H9 (cell line): Measurements from ENCODE around the gene CCDC187. TPM values are rescaled to one million over a fixed set of nuclear protein-coding genes. Genes with fewer than 3 reads are reported as not detected.

Source experiments
- DNase-seq: peaks from one replicate; pipeline ENCODE4 v3.0.0-alpha.2; 2017
- H2AFZ ChIP-seq: one replicate; pipeline ENCODE4 v1.6.1; 2013; ENCODE audit warnings: mild to moderate bottlenecking, low read length, control low read depth, moderate library complexity
- H2AK5ac ChIP-seq: 2 replicates; pipeline ENCODE4 v1.6.1; 2013; ENCODE audit warnings: low read length, control low read depth, mixed read lengths; ENCODE audit not compliant: insufficient read length
- H2BK120ac ChIP-seq: one replicate; pipeline ENCODE4 v1.6.1; 2013; ENCODE audit warnings: low read depth, mild to moderate bottlenecking, low read length, control low read depth, inconsistent platforms; ENCODE audit not compliant: poor library complexity, severe bottlenecking
- H2BK12ac ChIP-seq: 2 replicates; pipeline ENCODE4 v1.6.1; 2013; ENCODE audit warnings: low read length, control low read depth, mixed read lengths, low read depth; ENCODE audit not compliant: insufficient read length
- H2BK15ac ChIP-seq: 2 replicates; pipeline ENCODE4 v1.6.1; 2013; ENCODE audit warnings: low read depth, low read length, control low read depth
- H2BK20ac ChIP-seq: one replicate; pipeline ENCODE4 v1.6.1; 2013; ENCODE audit warnings: low read depth, mild to moderate bottlenecking, low read length, control low read depth, inconsistent platforms; ENCODE audit not compliant: poor library complexity, severe bottlenecking
- H2BK5ac ChIP-seq: 2 replicates; pipeline ENCODE4 v1.6.1; 2013; ENCODE audit warnings: low read length, control low read depth, mixed read lengths; ENCODE audit not compliant: insufficient read length
- H3K14ac ChIP-seq: 2 replicates; pipeline ENCODE4 v1.6.1; 2013; ENCODE audit warnings: low read length, control low read depth; ENCODE audit not compliant: insufficient read depth
- H3K18ac ChIP-seq: 2 replicates; pipeline ENCODE4 v1.6.1; 2013; ENCODE audit warnings: low read depth, mild to moderate bottlenecking, mixed read lengths, low read length, control low read depth; ENCODE audit not compliant: insufficient read length
- H3K23ac ChIP-seq: 2 replicates; pipeline ENCODE4 v1.6.1; 2013; ENCODE audit warnings: low read length, control low read depth, mixed read lengths, low read depth; ENCODE audit not compliant: insufficient read length
- H3K23me2 ChIP-seq: 2 replicates; pipeline ENCODE4 v1.6.1; 2013; ENCODE audit warnings: low read depth, mild to moderate bottlenecking, mixed read lengths, low read length, control low read depth; ENCODE audit not compliant: insufficient read length, poor library complexity, severe bottlenecking
- H3K27ac ChIP-seq: 2 replicates; pipeline ENCODE4 v1.5.1; 2013; ENCODE audit warnings: low read length, control low read depth, mixed read lengths, low read depth; ENCODE audit not compliant: insufficient read length
- H3K27me3 ChIP-seq: 2 replicates; pipeline ENCODE4 v1.6.1; 2013; ENCODE audit warnings: low read length, control low read depth, inconsistent platforms; ENCODE audit not compliant: insufficient read depth
- H3K4ac ChIP-seq: 2 replicates; pipeline ENCODE4 v1.6.1; 2013; ENCODE audit warnings: low read depth, mild to moderate bottlenecking, control low read depth, inconsistent platforms, low read length, moderate library complexity
- H3K4me1 ChIP-seq: 2 replicates; pipeline ENCODE4 v1.6.1; 2013; ENCODE audit warnings: low read length, control low read depth, inconsistent platforms; ENCODE audit not compliant: insufficient read depth
- H3K4me2 ChIP-seq: 2 replicates; pipeline ENCODE4 v1.6.1; 2013; ENCODE audit warnings: low read length, control low read depth, mixed read lengths; ENCODE audit not compliant: insufficient read length, insufficient read depth
- H3K56ac ChIP-seq: 2 replicates; pipeline ENCODE4 v1.6.1; 2013; ENCODE audit warnings: low read depth, mild to moderate bottlenecking, mixed read lengths, low read length, control low read depth; ENCODE audit not compliant: insufficient read length
- H3K79me1 ChIP-seq: 2 replicates; pipeline ENCODE4 v1.6.1; 2013; ENCODE audit warnings: low read depth, mild to moderate bottlenecking, moderate library complexity, low read length, control low read depth, inconsistent platforms; ENCODE audit not compliant: insufficient read depth, poor library complexity, severe bottlenecking
- H3K79me2 ChIP-seq: 2 replicates; pipeline ENCODE4 v1.6.1; 2013; ENCODE audit warnings: low read length, control low read depth, inconsistent platforms; ENCODE audit not compliant: insufficient read depth
- H3K9ac ChIP-seq: 2 replicates; pipeline ENCODE4 v1.6.1; 2013; ENCODE audit warnings: low read length, control low read depth, mixed read lengths; ENCODE audit not compliant: insufficient read length; ENCODE audit errors: extremely low read depth
- H3K9me3 ChIP-seq: one replicate; pipeline ENCODE4 v1.6.1; 2013; ENCODE audit warnings: low read depth, low read length, inconsistent platforms; ENCODE audit not compliant: control insufficient read depth
- H3T11ph ChIP-seq: one replicate; pipeline ENCODE4 v1.6.1; 2013; ENCODE audit warnings: mild to moderate bottlenecking, low read length, control low read depth, inconsistent platforms
- H4K20me1 ChIP-seq: one replicate; pipeline ENCODE4 v1.6.1; 2013; ENCODE audit not compliant: control insufficient read depth, insufficient read length, insufficient read depth
- H4K5ac ChIP-seq: 2 replicates; pipeline ENCODE4 v1.6.1; 2013; ENCODE audit warnings: low read depth, mild to moderate bottlenecking, mixed read lengths, low read length, control low read depth; ENCODE audit not compliant: insufficient read length
- H4K8ac ChIP-seq: replicated peaks from 2 replicates; pipeline ENCODE4 v1.6.1; 2013; ENCODE audit warnings: low read length, control low read depth, mixed read lengths, low read depth; ENCODE audit not compliant: insufficient read length
- H4K91ac ChIP-seq: 2 replicates; pipeline ENCODE4 v1.6.1; 2013; ENCODE audit warnings: low read depth, mild to moderate bottlenecking, moderate library complexity, mixed read lengths, low read length, control low read depth; ENCODE audit not compliant: insufficient read length
- H3K27ac Mint-ChIP-seq, 3 experiments: 2 replicates in 2 of 3; 3 replicates in 1 of 3; pipeline ENCODE4 v1.8.0; 2020 to 2021; ENCODE audit warnings: mixed read lengths in 3 of 3, mild to moderate bottlenecking in 1 of 3, moderate library complexity in 1 of 3
- H3K27me3 Mint-ChIP-seq: 2 replicates; pipeline ENCODE4 v1.8.0; 2021; ENCODE audit warnings: low read depth, mild to moderate bottlenecking, moderate library complexity, mixed read lengths
- H3K36me3 Mint-ChIP-seq, 3 experiments: 2 replicates in 2 of 3; 3 replicates in 1 of 3; pipeline ENCODE4 v1.8.0; 2020 to 2021; ENCODE audit warnings: low read depth in 3 of 3, mixed read lengths in 3 of 3; ENCODE audit not compliant: insufficient read depth in 1 of 3
- H3K4me1 Mint-ChIP-seq, 2 experiments: 2 replicates each; pipeline ENCODE4 v1.8.0; 2020; ENCODE audit warnings: mixed read lengths in 2 of 2
- H3K4me3 Mint-ChIP-seq, 2 experiments: 2 replicates in 1 of 2; 3 replicates in 1 of 2; pipeline ENCODE4 v1.8.0; 2020 to 2021; ENCODE audit warnings: mild to moderate bottlenecking in 2 of 2, mixed read lengths in 2 of 2, moderate library complexity in 1 of 2
- H3K9me3 Mint-ChIP-seq, 2 experiments: 2 replicates in 1 of 2; 3 replicates in 1 of 2; pipeline ENCODE4 v1.8.0; 2020; ENCODE audit warnings: mild to moderate bottlenecking in 2 of 2, mixed read lengths in 2 of 2, moderate library complexity in 1 of 2
- CTCF ChIP-seq: fragments of 200-600 bp; sonication (generic); conservative IDR thresholded peaks from 3 replicates; pipeline ENCODE4 v1.8.0; 2021; ENCODE audit warnings: antibody characterized with exemption, mild to moderate bottlenecking
- WGBS: extraction: QIAGEN DNeasy Blood & Tissue Kit; methylation state at CpG from one replicate; pipeline ENCODE4 v1.1.7; 2013; ENCODE audit warnings: missing lambda C conversion rate, low lambda C conversion rate, mixed read lengths; ENCODE audit not compliant: insufficient read length; ENCODE audit errors: extremely low coverage; 5-methylcytosine and 5-hydroxymethylcytosine counted together
- total RNA-seq: library from RNA; stranded (reverse); gene quantifications from 2 replicates; pipeline ENCODE4 v1.2.1, GENCODE V29; 2021

CCDC187 gene
- total RNA-seq, 1 experiment from 2014 or later, result 0.07 TPM

GRCh38 chr9:136235709-136236455, 68.0 kb downstream of the CCDC187 start:
- Histone ChIP-seq H2BK15ac (no peak overlapping the region), H3K4me1 (no peaks in the 10 kb centered on the region), H3K79me2 (peaks cover 15% of the 10 kb centered on the region; the same call in 1 of the 2 replicates), H2BK5ac (no peak overlapping the region), H3K79me1 (peaks cover 7% of the 10 kb centered on the region), H4K5ac (no peak overlapping the region), H3K9ac (no peak overlapping the region), H3K23me2 (no peaks in the 10 kb centered on the region), H2AK5ac (no peak overlapping the region), H3K14ac (no peak overlapping the region), H3K27ac (no peak overlapping the region), H3K23ac (no peak overlapping the region), H2AFZ (no peak overlapping the region), H3T11ph (no peak overlapping the region), H2BK20ac (no peak overlapping the region), H2BK120ac (no peak overlapping the region), H3K9me3 (no peaks in the 10 kb centered on the region), H4K91ac (no peak overlapping the region), H2BK12ac (no peak overlapping the region), H3K4me2 (no peak overlapping the region), H3K27me3 (no peaks in the 10 kb centered on the region), H3K4ac (no peak overlapping the region), H3K18ac (no peak overlapping the region), H4K8ac (no peak overlapping the region), H4K20me1 (peaks cover 3% of the 10 kb centered on the region), H3K56ac (no peak overlapping the region)
- Mint-ChIP-seq H3K9me3 (no peaks in the 10 kb centered on the region), H3K27ac (no peak overlapping the region; a peak in 1 of 7 replicates), H3K4me1 (peaks cover 16 to 21% of the 10 kb centered on the region in 2 experiments), H3K27me3 (no peaks in the 10 kb centered on the region), H3K36me3 (peaks cover 11 to 28% (median 21%) of the 10 kb centered on the region in 3 experiments), H3K4me3 (no peak overlapping the region)
- TF ChIP-seq CTCF, result no peak
- DNase-seq, result no peak
- no CpG with 5 or more reads among the region's 27 CpGs for whole genome bisulfite sequencing
